ENCODE results near the gene INPP4B.
"Not testable (repeated sequence)": the region's sequence is repeated elsewhere in the genome, so short reads cannot be mapped to it uniquely, and the experiment has no call there.

INPP4B gene

GRCh38 chr4:142423861-142424260 is 422.2 kb downstream of the INPP4B start:
- in situ Hi-C loops (cut with HindIII; ENCODE audit: low sequenced_read_pairs), result no loop called here

GRCh38 chr4:142420311-142421095 is 425.6 kb downstream of the INPP4B start:
- in situ Hi-C loops (cut with HindIII; ENCODE audit: low sequenced_read_pairs), result no loop called here

- in situ Hi-C loops (cut with HindIII; ENCODE audit: low sequenced_read_pairs), result no loop called here
These were observed 426.4 kb downstream of the INPP4B start for GRCh38 chr4:142419712-142420111.

GRCh38 chr4:142418697-142419096 is 427.4 kb downstream of the INPP4B start:
- in situ Hi-C loops (cut with HindIII; ENCODE audit: low sequenced_read_pairs), result no loop called here

- in situ Hi-C loops (cut with HindIII; ENCODE audit: low sequenced_read_pairs), result no loop called here
These were observed 429.3 kb downstream of the INPP4B start for GRCh38 chr4:142416711-142417275.

- in situ Hi-C loops (cut with HindIII; ENCODE audit: low sequenced_read_pairs), result no loop called here
These were observed 430.0 kb downstream of the INPP4B start for GRCh38 chr4:142416121-142416520.

GRCh38 chr4:142414366-142414990 is 431.6 kb downstream of the INPP4B start:
- in situ Hi-C loops (cut with HindIII; ENCODE audit: low sequenced_read_pairs), result no loop called here

GRCh38 chr4:142413485-142413884 is 432.6 kb downstream of the INPP4B start:
- in situ Hi-C loops (cut with HindIII; ENCODE audit: low sequenced_read_pairs), result no loop called here

- in situ Hi-C loops (cut with HindIII; ENCODE audit: low sequenced_read_pairs), result no loop called here
These were observed 434.1 kb downstream of the INPP4B start for GRCh38 chr4:142411993-142412392.

- in situ Hi-C loops (cut with HindIII; ENCODE audit: low sequenced_read_pairs), result no loop called here
These were observed 438.1 kb downstream of the INPP4B start for GRCh38 chr4:142408003-142408441.

- in situ Hi-C loops (cut with HindIII; ENCODE audit: low sequenced_read_pairs), result no loop called here
These were observed 438.5 kb downstream of the INPP4B start for GRCh38 chr4:142407596-142407995.

GRCh38 chr4:142406917-142407501 is 439.1 kb downstream of the INPP4B start:
- in situ Hi-C loops (cut with HindIII; ENCODE audit: low sequenced_read_pairs), result no loop called here

- in situ Hi-C loops (cut with HindIII; ENCODE audit: low sequenced_read_pairs), result no loop called here
These were observed 439.6 kb downstream of the INPP4B start for GRCh38 chr4:142406499-142406835.

- in situ Hi-C loops (cut with HindIII; ENCODE audit: low sequenced_read_pairs), result no loop called here
These were observed 440.2 kb downstream of the INPP4B start for GRCh38 chr4:142405695-142406498.

- in situ Hi-C loops (cut with HindIII; ENCODE audit: low sequenced_read_pairs), result no loop called here
These were observed 440.9 kb downstream of the INPP4B start for GRCh38 chr4:142405021-142405694.

GRCh38 chr4:142404191-142404611 is 441.9 kb downstream of the INPP4B start:
- in situ Hi-C loops (cut with HindIII; ENCODE audit: low sequenced_read_pairs), result no loop called here

- in situ Hi-C loops (cut with HindIII; ENCODE audit: low sequenced_read_pairs), result no loop called here
These were observed 443.2 kb downstream of the INPP4B start for GRCh38 chr4:142402900-142403299.

GRCh38 chr4:142402156-142402555 is 443.9 kb downstream of the INPP4B start:
- in situ Hi-C loops (cut with HindIII; ENCODE audit: low sequenced_read_pairs), result no loop called here

- in situ Hi-C loops (cut with HindIII; ENCODE audit: low sequenced_read_pairs), result not testable (repeated sequence)
These were observed 448.6 kb downstream of the INPP4B start for GRCh38 chr4:142397364-142397991.

GRCh38 chr4:142396279-142396678 is 449.8 kb downstream of the INPP4B start:
- in situ Hi-C loops (cut with HindIII; ENCODE audit: low sequenced_read_pairs), result no loop called here
